H54 (cell line): ENCODE data around the gene CACNB4.

ENCODE experiments used
- DNase-seq: peaks from one replicate; pipeline ENCODE4 v3.0.0; 2011; ENCODE audit warnings: low spot score, mixed read lengths; ENCODE audit not compliant: insufficient read length
- FAIRE-seq: peaks from 3 replicates; lab custom pipeline; 2011; peaks lifted over from hg19 to GRCh38; lab: Jason Lieb, UNC
- POLR2A ChIP-seq: IDR thresholded peaks from 2 replicates; pipeline ENCODE4 v1.6.1; 2011; ENCODE audit warnings: low read depth, mild to moderate bottlenecking, low read length

Gene CACNB4

DNA sequence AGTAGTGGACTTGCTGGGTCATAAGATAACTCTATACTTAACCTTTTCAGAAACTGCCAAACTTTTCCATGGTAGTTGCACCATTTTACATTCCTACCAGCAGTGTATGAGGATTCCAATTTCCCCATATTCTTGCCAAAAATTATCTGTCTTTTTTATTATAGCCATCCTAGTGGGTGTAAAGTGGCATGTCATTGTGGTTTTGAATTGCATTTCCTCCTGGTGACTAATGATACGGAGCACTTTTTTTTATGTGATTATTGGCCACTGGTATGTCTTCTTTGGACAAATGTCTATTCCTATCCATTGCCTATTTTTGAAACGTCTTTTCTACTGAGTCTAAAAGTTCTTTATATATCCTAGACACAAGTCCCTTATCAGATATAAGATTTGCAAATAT, 44.3 kb downstream of the CACNB4 start:
- FAIRE-seq, result no peak
- TF ChIP-seq POLR2A, result no peak
- no peak for DNase-seq

DNA sequence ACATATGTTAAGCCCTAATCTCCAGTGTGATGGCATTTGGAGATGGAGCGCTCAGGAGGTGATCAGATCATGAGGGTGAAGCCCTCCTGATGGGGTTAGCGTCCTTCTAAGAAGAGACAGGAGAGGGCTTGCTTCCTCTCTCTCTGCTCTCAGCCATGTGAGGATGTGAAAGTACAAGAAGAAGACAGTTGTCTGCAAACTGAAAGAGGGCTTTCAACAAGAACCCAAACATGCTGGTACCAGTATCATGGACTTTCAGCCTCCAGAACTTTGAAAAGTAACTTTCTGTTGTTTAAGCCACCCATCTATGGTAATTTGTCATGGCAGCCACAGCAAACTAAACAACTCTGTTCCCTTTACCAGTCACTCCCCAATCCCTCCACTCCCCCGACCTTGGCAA, 47.4 kb downstream of the CACNB4 start:
- DNase-seq, result no peak
- no peak for FAIRE-seq
- TF ChIP-seq POLR2A, result no peak

DNA sequence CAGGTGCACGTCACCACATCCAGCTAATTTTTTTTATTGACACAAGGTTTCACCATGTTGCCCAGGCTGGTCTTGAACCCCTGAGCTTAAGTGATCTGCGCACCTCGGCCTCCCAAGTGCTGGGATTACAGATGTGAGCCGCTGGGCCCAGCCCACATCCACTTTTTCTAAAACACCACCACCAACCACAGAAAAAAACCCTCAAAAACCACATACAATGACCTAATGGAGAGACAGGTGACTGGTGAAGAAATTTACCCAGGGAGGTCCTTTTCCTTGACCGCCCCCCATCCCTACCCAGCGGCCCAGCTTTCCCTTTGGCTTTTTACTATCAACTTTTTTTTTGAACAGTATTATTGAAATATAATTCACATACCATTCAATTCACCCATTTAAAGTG, 47.9 kb downstream of the CACNB4 start:
- no peak for TF ChIP-seq POLR2A
- DNase-seq, result no peak

DNA sequence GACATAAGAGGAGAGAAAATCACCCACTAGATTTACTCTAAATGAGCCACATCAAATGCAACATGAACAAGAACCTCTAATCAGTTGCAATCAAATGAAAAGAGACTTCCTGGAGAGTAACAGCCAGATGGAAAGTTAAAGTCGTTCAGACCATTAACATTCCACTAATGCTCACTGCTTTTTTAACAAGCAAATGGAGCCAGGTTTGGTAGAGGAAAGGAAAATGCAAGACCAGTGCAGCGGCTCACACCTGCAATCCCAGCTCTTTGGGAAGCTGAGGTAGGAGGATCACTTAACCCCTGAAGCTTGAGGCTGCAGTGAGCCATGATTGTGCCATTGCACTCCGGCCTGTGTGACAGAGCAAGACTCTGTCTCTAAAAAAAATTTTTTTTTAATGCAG, 48.5 kb downstream of the CACNB4 start:
- no peak for TF ChIP-seq POLR2A
- no peak for DNase-seq
- FAIRE-seq, result no peak

More for the DNA sequence above, 47.9 kb downstream of the CACNB4 start:
- FAIRE-seq, result no peak

DNA sequence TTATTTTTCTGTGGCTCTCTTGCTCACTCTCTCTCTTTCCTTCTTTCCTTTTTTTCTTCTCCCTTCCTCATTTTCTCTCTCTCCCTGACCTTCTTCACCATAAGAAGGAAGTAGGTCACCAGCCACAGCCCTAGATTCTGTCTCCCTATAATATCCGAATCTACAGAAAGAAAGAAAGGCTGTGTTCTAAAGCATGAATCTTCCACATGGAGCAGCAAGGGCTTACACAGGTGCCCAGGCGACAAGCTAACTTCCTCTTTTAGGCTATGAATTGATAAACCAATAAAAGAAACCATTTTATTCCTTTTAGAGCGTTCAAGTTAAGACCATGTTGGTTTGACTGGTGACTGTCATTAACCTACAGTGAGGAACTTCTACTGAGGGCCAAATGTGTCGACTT, 49.3 kb downstream of the CACNB4 start:
- FAIRE-seq (no peak), DNase-seq (no peak)
- no peak for TF ChIP-seq POLR2A

DNA sequence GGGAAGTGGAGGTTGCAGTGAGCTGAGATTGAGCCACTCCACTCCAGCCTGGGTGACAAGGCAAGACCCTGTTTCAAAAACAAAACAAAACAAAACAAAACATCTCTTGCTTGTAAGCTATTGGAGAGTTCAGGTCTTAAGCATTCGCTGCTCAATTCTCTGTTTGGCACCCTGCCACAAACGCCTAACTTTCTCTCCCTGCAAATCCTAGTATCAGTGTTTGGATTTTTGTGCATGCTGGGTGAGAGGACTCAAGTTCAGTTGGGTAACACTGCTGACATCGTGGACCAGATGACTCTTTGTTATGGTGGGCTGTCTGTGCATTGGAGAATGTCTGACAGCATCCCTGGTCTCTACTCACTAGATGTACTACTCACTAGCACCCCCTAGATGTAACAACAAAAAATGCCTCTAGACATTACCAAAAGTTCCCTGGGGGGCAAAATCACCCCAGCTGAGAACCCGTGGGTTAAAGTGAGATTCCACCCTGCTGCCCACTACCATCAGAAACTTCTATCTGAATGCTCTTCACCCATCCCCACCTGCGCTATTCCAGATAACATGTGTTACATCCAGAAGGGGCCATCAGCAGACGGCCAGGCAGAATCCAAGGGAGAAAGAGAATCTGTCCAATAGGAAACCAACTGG, 50.9 kb downstream of the CACNB4 start:
- DNase-seq (no peak), FAIRE-seq (no peak)
- TF ChIP-seq POLR2A, result no peak

DNA sequence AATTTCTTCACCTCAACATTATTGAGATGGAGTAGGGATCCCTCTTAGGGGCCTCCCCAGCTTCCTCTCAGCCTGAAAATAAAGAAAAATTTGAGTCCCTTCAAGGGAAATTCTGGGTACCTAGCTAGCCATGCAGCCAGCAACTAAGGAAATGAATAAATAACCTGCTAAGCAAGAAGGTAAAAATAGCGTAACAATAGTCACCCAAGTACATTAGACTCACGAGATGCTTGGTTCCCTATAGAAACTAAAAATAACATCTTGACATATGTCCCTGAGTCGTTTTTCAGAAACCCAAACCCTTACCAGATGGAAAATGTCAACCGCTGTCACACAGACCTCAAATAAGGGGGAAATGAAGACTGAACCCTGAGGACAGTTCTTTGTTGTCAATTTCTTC, 51.9 kb downstream of the CACNB4 start:
- DNase-seq (no peak), FAIRE-seq (no peak)
- no peak for TF ChIP-seq POLR2A

DNA sequence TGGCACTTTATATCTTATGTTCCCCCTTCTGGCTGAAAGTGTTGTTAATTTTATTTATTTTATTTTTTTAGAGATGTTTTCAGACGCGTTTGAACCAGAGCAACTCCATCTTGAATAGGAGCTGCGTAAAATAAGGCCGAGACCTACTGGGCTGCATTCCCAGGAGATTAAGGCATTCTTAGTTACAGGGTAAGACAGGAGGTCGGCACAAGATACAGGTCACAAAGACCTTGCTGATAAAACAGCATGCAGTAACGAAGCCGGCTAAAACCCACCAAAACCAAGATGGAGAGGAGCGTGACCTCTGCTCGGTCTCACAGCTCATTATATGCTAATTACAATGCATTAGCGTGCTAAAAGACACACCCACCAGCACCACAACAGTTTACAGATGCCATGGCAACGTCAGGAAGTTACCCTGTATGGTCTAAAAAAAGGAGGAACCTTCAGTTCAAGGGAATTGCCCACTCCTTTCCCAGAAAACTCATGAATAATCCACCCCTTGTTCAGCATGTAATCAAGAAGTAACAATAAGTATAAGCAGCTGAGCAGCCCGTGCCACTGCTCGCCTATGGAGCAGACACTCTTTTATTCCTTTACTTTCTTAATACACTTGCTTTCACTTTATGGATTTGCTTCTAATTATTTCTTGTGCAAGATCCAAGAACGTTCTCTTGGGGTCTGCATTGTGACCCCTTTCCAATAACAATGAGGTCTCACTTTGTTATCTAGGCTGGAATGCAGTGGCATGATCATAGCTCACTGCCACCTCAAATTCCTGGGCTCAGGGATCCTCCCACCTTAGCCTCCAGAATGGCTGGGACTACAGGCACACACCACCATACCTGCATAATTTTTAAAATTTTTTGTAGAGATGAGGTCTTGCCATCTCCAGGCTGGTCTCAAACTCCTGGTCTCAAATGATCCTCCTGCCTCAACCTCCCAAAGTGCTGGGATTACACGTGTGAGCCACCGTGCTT, 55.9 kb downstream of the CACNB4 start:
- no peak for TF ChIP-seq POLR2A
- DNase-seq (no peak), FAIRE-seq (no peak)

DNA sequence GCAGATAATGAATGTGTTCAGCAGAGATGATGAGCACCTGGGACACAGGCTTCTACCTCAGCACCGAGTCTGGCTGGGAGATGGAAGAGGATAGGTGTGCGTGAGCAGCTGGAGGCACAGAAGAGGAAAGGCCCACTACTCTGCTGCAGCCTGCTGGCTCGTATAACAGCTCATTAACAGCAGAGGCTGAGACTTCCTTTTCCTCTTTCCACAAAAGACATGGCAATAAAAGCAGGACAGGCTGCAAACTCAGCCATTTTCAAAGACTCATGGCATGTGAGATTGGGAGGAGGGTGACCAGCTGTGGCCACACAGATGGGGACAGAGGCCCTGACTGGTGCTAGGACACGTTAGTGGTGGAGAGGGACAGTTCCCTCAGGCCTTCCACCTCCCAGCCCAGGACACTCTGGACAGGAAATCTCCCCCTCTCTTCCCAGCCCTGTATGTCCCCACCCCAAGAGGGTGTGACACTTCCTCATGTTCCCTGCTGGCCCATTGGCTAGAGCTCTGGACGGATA, 60.3 kb downstream of the CACNB4 start:
- TF ChIP-seq POLR2A, result no peak
- no peak for FAIRE-seq
- DNase-seq, result no peak

DNA sequence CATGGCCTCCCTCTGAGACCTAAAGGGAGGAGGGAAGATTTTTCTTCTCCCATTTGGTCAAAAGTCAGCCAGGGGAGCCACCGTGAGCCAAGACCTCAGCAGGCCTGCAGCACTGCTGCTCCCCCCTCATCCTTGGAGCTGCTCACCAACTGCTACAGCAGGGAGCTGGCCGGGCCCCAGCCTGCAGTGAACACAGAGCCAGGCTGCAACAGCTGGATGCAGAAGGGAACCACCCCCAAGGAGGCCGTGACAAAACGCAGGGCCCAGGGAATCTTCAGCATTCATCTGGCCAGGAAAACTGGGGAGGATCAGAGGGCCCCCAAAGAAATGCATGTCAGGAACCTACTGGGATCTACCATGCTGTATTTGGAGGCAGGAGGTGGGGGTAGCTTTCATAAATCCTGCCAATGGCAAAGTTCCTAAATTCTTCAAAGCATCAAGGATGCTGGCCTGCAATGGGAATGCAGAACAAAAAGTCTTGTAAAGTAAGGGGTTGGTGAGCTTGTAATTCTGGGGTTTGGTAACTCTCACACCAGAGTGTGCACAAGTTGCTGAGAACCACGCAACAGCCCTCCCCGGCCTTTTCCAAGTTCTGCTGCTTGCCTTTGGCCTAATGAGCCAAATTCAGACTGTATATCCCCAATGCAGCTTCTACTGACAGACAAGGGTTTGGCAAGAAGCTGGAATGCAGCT, 61.0 kb downstream of the CACNB4 start:
- FAIRE-seq, result no peak
- TF ChIP-seq POLR2A, result no peak

DNA sequence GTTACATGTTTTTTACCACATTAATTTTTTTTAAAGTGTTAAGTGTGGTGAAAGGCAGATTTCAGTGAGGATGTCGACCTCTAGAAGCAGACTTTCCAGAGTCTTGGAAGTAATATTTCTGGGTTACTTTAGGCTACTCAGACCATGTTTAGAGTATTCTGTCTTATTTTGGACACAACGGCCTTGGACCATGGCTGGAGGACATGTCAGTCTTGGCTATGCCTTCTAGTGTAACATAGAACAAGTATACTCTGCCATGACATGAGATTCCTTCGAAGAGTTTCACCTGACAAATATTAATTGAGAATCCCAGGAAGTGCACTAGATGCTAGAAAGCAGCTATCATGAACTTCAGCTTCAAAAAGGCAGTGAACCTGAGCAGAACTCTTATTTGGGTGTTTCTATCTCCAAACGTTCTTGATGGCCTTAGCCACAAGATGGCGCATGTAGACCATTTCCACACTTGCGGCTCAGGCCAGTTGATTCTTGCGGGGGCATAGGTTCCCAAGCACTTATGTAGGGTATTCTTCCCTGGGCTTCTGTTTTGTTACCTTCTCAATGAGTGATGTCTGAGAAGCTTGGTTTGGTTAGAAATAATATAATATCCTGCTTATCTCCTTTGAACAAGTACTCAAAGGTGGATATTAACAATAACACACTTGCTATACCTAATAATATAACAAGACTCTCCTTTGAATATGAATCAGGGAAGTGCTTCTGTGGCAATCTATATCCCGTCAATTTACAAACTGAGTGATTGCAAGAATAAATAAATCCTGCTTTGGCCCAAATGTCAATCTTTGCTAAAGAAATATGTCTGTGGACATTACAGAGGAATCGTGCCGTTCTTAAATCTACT, 62.0 kb downstream of the CACNB4 start:
- TF ChIP-seq POLR2A, result no peak
- peak; percentile 94 for FAIRE-seq
- peak; percentile 26 for DNase-seq

More for the DNA sequence above, 61.0 kb downstream of the CACNB4 start:
- no peak for DNase-seq

DNA sequence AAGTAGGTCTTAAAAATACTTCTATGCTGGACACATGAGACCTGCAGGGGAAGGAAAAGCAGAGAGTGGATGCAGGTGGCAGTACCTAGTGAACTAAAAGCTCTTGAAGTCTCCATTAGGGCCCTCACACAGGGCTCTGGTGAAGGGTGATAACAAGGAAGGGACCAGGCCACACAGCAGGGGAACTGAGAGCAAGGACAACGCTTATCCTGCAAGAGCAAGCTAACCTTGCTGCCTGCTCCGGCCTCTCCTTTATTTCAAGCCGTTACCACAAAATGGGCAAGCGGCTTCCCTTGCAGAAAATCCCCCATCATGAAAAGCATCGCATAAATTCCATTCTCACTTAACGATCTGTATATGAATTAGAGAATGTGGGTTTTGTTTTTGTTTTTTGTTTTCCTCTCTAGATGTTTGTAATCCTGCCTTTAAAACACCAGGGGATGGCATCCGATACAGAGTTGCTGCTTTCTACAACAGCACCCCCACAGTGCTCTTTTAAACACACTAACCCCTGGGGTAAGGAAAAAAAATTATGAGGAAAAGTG, 64.5 kb downstream of the CACNB4 start:
- no peak for TF ChIP-seq POLR2A
- no peak for DNase-seq
- no peak for FAIRE-seq
